Stimulated activated CD8-positive, alpha-beta memory T cell treated with anti-CD3 and anti-CD28 coated beads, Interleukin-12 subunit alpha, Interleukin-12 subunit beta, amount 100 ng/mL, for 24 hours (primary cell): ENCODE measurements around the gene SLC20A1.
"Not testable (repeated sequence)": the region's sequence is repeated elsewhere in the genome, so short reads cannot be mapped to it uniquely, and the experiment has no call there.

Experiments used
- DNase-seq: peaks from one replicate; pipeline ENCODE4 v3.0.0-alpha.2; 2020; ENCODE audit errors: extremely low read depth

The SLC20A1 gene

GRCh38 chr2:112683550-112684414 lies 38.0 kb downstream of the SLC20A1 start:
- DNase-seq, result no peak

GRCh38 chr2:112684415-112684775 lies 38.7 kb downstream of the SLC20A1 start:
- no peak for DNase-seq

- no peak for DNase-seq
Observed at GRCh38 chr2:112685271-112685884, 39.6 kb downstream of the SLC20A1 start.

GRCh38 chr2:112686348-112687217 lies 40.8 kb downstream of the SLC20A1 start:
- no peak for DNase-seq

GRCh38 chr2:112687522-112687921 lies 41.8 kb downstream of the SLC20A1 start:
- no peak for DNase-seq

- DNase-seq, result no peak
Observed at GRCh38 chr2:112688086-112688880, 42.5 kb downstream of the SLC20A1 start.

GRCh38 chr2:112690853-112691401 lies 45.2 kb downstream of the SLC20A1 start:
- DNase-seq, result peak; percentile 19

GRCh38 chr2:112691881-112692281 lies 46.1 kb downstream of the SLC20A1 start:
- no peak for DNase-seq

- DNase-seq, result peak; percentile 8
Observed at GRCh38 chr2:112692495-112692911, 46.8 kb downstream of the SLC20A1 start.

- peak; percentile 9 for DNase-seq
Observed at GRCh38 chr2:112692918-112693317, 47.2 kb downstream of the SLC20A1 start.

- no peak for DNase-seq
Observed at GRCh38 chr2:112693596-112693995, 47.9 kb downstream of the SLC20A1 start.

GRCh38 chr2:112694182-112694581 lies 48.4 kb downstream of the SLC20A1 start:
- DNase-seq, result no peak

GRCh38 chr2:112698834-112699515 lies 53.2 kb downstream of the SLC20A1 start:
- no peak for DNase-seq

GRCh38 chr2:112699984-112700667 lies 54.4 kb downstream of the SLC20A1 start:
- no peak for DNase-seq

- DNase-seq, result no peak
Observed at GRCh38 chr2:112701052-112701451, 55.3 kb downstream of the SLC20A1 start.

GRCh38 chr2:112703684-112704083 lies 57.9 kb downstream of the SLC20A1 start:
- no peak for DNase-seq

GRCh38 chr2:112705575-112705974 lies 59.8 kb downstream of the SLC20A1 start:
- DNase-seq, result no peak

- peak; percentile 23 for DNase-seq
Observed at GRCh38 chr2:112706170-112706664, 60.5 kb downstream of the SLC20A1 start.

- not testable (repeated sequence) for DNase-seq
Observed at GRCh38 chr2:112706947-112707346, 61.2 kb downstream of the SLC20A1 start.

GRCh38 chr2:112708968-112709367 lies 63.2 kb downstream of the SLC20A1 start:
- no peak for DNase-seq
